HG03575 (cell line): ENCODE results near the gene MEI1.
"Not testable (repeated sequence)": the region's sequence is repeated elsewhere in the genome, so short reads cannot be mapped to it uniquely, and the experiment has no call there.

Experiments used
- ATAC-seq: cut with Tn5 transposase; IDR thresholded peaks from one replicate; pipeline ENCODE4 v1.9.1; 2021; ENCODE audit not compliant: unreplicated experiment, insufficient number of reproducible peaks, low FRiP score; ENCODE audit errors: extremely low read depth

Gene MEI1, protein sequence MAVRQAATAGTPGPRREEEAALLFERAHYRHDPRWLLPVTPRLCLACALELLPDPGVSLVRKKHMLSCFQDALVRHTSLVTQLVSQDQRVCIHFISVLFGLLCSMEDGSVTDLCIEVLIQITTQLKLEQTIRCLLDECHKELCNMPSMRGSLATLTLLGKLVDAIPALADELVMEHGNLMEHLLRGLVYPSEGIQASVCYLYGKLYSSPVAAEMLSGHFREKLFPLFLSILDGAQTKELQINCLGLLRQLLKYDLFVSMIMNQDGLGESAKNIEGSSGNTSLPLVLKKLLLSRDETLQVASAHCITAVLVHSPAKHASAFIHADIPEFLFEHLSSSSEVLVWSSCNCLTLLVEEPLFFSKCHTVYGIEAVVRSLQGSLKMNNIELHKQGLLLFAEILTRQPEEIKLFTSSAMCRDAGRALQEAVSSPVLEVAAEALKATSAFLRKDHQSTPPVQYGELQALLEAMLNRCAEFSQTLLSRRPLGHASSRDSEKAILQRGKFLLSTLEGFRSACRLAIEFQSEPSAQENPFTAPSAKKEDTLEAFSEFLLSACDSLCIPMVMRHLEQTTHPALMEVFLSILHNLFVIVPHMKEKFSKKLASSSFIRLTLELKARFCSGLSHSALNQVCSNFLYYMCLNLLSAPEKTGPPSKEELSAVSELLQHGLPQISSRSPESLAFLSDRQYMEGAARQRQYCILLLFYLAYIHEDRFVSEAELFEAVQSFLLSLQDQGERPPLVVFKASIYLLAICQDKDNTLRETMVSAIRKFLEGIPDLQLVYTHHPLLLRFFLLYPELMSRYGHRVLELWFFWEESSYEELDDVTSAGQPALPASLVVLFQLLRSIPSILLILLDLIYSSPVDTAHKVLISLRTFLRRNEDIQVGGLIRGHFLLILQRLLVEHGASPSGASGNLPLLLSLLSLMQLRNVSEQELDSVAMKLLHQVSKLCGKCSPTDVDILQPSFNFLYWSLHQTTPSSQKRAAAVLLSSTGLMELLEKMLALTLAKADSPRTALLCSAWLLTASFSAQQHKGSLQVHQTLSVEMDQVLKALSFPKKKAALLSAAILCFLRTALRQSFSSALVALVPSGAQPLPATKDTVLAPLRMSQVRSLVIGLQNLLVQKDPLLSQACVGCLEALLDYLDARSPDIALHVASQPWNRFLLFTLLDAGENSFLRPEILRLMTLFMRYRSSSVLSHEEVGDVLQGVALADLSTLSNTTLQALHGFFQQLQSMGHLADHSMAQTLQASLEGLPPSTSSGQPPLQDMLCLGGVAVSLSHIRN

GRCh38 chr22:41699264-41700107, at the start of gene MEI1:
MEI1 (plus strand) TSS chr22:41699503; CDS start chr22:41699539, 36 bp downstream.
- no peak for ATAC-seq

GRCh38 chr22:41650229-41650628, 49.1 kb upstream of the MEI1 start:
- ATAC-seq, result no peak

GRCh38 chr22:41650821-41651220, 48.5 kb upstream of the MEI1 start:
- ATAC-seq, result no peak

- no peak for ATAC-seq
Observed at GRCh38 chr22:41654322-41654721, 45.0 kb upstream of the MEI1 start.

DNA sequence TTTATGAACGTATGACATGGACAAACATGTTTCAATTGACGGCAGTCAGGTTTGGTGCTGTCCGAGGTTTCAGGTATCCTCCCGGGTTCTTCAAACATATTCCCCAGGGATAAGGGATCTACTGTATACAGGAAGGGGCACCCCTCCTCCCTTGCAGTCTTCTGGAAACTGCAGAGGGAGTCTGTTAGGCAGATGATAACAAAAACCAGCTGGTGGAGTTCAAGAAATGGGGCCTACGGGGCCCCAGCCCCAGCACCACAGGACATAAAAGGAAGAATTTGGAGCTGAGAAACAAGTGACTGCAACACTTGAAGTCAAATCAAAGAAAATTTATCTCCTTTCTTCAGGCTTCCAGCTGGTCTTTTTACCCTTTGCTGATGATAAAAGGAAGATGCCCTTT, 42.7 kb upstream of the MEI1 start:
- ATAC-seq, result no peak

- ATAC-seq, result no peak
Observed at GRCh38 chr22:41657709-41658108, 41.6 kb upstream of the MEI1 start.

DNA sequence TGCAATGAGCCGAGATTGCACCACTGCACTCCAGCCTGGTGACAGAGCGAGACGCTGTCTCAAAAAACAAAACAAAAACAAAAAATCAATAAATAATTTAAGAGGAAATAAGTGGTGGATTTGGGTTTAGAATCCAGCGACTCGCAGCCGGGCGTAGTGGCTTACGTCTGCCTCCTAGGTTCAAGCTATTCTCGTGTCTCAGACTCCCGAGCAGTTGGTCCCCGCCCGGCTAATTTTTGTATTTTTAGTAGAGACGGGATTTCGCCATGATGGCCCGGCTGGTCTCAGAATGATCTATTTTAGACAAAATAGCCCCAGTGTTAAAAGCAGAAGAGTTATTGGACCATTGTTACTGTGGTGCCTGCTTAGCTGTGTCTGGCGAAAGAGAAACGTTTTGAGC, 40.4 kb upstream of the MEI1 start:
- ATAC-seq, result no peak

DNA sequence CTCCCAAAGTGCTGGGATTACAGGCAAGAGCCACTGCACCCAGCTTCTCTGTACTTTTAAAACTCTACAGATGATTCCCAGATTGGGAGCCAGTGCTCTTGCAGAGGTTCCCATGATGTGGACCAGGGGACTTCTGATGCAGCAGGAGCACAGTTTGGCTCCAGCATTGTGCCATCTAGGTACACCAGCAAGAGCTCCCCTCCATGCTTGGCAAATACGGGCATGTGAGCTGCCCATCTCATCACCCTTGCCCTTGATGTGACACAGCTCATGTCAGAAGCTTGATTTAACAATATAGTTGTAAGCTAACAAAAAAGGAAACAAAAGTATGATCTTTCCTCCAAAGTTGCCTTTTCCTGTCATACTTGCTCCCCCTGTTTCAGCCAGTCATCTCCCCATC, 39.4 kb upstream of the MEI1 start:
- ATAC-seq, result no peak

DNA sequence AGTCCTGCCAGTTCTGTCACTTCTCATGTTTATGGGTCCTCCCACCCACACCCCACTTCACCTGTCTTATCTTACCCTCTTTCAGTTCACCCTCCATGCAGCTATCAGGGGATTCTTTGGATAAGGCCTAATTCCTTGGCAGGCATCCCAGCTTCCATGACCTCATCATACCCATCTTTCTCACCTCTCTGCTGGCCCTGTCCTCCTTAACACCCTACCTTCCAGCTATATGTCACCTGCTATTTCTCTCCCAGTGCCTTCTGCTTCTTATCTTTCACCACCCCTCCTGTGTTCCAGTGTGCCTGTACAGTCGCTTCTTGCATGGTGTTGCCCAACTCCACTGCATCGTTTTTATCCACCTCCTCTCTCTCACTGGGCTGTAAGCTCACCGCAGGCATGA, 38.9 kb upstream of the MEI1 start:
- no peak for ATAC-seq

GRCh38 chr22:41661088-41661487, 38.2 kb upstream of the MEI1 start:
- ATAC-seq, result no peak

DNA sequence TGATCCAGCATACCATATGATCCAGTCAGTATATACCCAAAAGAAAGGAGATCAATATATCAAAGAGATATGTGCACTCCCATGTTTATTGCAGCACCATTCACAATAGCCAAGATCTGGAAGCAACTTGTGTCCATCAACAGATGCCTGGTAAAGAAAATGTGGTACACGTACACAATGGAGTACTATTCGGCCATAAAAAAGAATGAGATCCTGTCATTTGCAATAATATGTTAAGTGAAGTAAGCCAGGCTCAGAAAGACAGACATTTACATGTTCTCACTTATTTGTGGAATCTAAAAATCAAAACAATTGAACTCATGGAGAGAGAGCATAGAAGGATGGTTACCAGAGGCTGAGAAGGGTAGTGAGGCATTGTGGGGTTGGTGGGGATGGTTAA, 37.6 kb upstream of the MEI1 start:
- ATAC-seq, result no peak

- not testable (repeated sequence) for ATAC-seq
Observed at GRCh38 chr22:41663594-41663993, 35.7 kb upstream of the MEI1 start.

DNA sequence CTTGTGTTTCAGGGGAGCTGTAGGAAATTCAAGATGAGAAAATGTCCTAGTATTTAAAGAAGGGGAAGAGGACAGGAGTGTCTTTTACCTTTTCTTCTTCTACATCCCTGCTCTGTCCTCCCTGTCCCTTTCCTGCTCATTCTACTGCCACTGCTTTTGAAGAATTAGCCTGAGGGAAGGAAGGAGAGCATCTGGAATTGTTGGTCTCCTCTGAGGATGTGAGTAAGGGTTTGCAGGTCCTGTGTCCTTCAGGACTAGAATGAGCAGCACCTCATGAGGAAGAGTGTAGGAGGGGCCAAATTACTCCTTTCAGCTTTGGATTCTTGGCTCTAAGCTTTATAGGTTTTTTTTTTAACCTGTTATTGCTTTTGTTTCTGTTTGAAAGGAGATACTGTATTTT, 34.8 kb upstream of the MEI1 start:
- ATAC-seq, result no peak

DNA sequence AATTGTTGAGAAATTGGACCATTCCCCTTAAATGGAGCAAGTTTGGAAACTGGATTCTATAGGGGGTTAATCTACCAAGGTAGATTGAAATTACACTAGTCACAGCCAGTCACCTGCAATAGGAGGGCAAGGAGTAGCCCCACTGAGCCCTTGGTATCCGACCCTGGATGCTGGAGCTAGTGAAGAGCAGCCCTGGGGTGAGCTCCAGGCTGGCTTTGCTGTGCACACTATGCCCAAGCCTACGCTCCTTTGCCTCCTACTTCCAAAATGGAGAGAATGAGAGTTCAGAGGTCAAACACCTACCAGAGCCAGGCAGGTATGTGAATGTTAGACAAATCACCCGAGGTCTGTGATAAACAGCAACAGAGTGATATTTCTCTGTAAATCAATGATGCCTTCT, 34.4 kb upstream of the MEI1 start:
- no peak for ATAC-seq

- no peak for ATAC-seq
Observed at GRCh38 chr22:41668971-41669911, 30.1 kb upstream of the MEI1 start.

- not testable (repeated sequence) for ATAC-seq
Observed at GRCh38 chr22:41672096-41672495, 27.2 kb upstream of the MEI1 start.

DNA sequence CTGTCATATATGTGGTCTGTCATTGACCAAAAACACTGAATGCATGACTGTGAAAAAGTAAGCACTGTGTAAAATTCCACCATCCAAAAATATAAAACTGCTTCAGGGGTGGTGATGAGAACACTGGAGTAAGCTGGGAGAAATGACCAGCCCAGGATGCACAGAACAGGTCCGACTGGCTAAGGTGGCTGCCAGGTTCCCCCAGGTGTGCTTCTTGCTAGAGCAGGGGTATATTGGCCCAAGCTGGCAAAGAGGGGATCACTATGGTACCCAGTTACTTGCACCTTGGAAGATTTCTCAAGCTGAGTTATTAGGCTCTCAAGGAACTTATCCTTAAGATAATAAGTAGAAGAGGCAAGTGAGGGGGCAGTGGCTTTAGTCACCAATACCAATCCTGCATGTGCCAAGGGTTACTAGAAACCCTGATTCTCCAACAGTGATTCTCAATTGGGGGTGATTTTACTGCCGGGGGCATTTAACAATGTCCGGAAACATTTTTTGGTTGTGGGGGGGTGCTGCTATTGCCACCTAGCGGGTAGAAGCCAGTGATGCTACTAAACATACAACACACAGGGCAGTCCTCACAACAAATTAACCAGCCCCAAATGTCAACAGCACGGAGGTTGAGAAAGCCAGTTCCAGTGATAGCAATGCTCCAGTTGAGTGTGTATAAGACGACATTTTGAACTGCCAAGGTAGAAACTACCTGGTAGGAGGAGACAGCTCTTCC, 26.4 kb upstream of the MEI1 start:
- no peak for ATAC-seq
